HG02870 (cell line): Measurements from ENCODE around the gene LPA.
"Not testable (repeated sequence)": the region's sequence is repeated elsewhere in the genome, so short reads cannot be mapped to it uniquely, and the experiment has no call there.

Experiments used
- ATAC-seq: cut with Tn5 transposase; IDR thresholded peaks from one replicate; pipeline ENCODE4 v1.9.1; 2021; ENCODE audit warnings: mild to moderate bottlenecking, moderate library complexity; ENCODE audit not compliant: unreplicated experiment

LPA gene

GRCh38 chr6:160664198-160664597 lies at the start of gene LPA:
Gene LPA (minus strand): TSS chr6:160664275. CDS start chr6:160664214, 61 bp downstream.
- ATAC-seq: not testable (repeated sequence)

- not testable (repeated sequence) for ATAC-seq
These were observed 44.9 kb upstream of the LPA start for GRCh38 chr6:160708993-160709392.

GRCh38 chr6:160704688-160705087 lies 40.6 kb upstream of the LPA start:
- not testable (repeated sequence) for ATAC-seq

GRCh38 chr6:160701918-160702680 lies 38.0 kb upstream of the LPA start, which contains the start of gene PLG:
Gene PLG (plus strand): TSS chr6:160702244. CDS start chr6:160702305, 61 bp downstream.
- ATAC-seq: not testable (repeated sequence)

- ATAC-seq: no peak
These were observed 33.8 kb upstream of the LPA start for GRCh38 chr6:160697826-160698225.

GRCh38 chr6:160696884-160697283 lies 32.8 kb upstream of the LPA start:
- not testable (repeated sequence) for ATAC-seq

GRCh38 chr6:160695622-160696021 lies 31.5 kb upstream of the LPA start:
- ATAC-seq: not testable (repeated sequence)

GRCh38 chr6:160695025-160695424 lies 30.9 kb upstream of the LPA start:
- not testable (repeated sequence) for ATAC-seq

GRCh38 chr6:160692369-160692959 lies 28.4 kb upstream of the LPA start:
- ATAC-seq: no peak

GRCh38 chr6:160691617-160692016 lies 27.5 kb upstream of the LPA start:
- ATAC-seq: no peak

GRCh38 chr6:160690458-160690857 lies 26.4 kb upstream of the LPA start:
- ATAC-seq: no peak

- ATAC-seq: no peak
These were observed 21.8 kb upstream of the LPA start for GRCh38 chr6:160685762-160686450.

- ATAC-seq: not testable (repeated sequence)
These were observed 21.2 kb upstream of the LPA start for GRCh38 chr6:160685101-160685761.

GRCh38 chr6:160679402-160679769 lies 15.3 kb upstream of the LPA start:
- ATAC-seq: no peak

GRCh38 chr6:160678744-160679401 lies 14.8 kb upstream of the LPA start:
- ATAC-seq: no peak

GRCh38 chr6:160678230-160678629 lies 14.2 kb upstream of the LPA start:
- ATAC-seq: no peak

- not testable (repeated sequence) for ATAC-seq
These were observed 12.3 kb upstream of the LPA start for GRCh38 chr6:160676418-160676817.

- ATAC-seq: no peak
These were observed 4.5 kb upstream of the LPA start for GRCh38 chr6:160668589-160668988.

GRCh38 chr6:160667639-160668481 lies 3.8 kb upstream of the LPA start:
- peak; percentile 90 for ATAC-seq

- no peak for ATAC-seq
These were observed 1.2 kb downstream of the LPA start for GRCh38 chr6:160662842-160663241.
